ENCODE data around the gene BMAL2.
A peak's percentile ranks its signal among the peaks of the same experiment; 100 is the strongest.

The BMAL2 gene

DNA sequence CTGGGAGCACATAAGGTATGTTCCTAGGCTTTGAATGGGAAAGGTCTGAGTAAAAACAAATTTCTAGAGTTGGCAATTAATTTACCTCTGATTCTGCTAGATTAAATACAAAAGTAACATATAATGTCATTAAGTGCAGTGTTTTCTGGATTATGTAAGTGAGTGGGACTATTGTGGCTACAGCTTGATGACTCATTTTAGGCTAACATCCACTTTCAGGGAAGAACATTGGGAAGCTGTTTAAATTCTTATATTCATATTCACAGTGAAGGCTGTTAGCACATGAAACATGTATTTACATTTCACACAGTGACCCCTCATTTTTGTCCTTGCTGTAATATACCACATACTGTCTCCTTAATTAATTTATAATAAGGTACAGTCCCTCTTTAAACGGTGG is 13.2 kb upstream of the BMAL2 start:
- Histone ChIP-seq H3K27me3 (no peaks in the 10 kb centered on the region), H3K4me1 (no peaks in the 10 kb centered on the region), H3K36me3 (peaks cover 45% of the 10 kb centered on the region), H3K9me3 (no peaks in the 10 kb centered on the region), H3K4me2 (no peak overlapping the region), H3K27ac (no peak overlapping the region), H3K4me3 (no peak overlapping the region), H3K9ac (no peak overlapping the region), H4K20me1 (no peaks in the 10 kb centered on the region)
- TF ChIP-seq Cebpa-rat (IDR thresholded peaks at IDR 0.05) = no peak

DNA sequence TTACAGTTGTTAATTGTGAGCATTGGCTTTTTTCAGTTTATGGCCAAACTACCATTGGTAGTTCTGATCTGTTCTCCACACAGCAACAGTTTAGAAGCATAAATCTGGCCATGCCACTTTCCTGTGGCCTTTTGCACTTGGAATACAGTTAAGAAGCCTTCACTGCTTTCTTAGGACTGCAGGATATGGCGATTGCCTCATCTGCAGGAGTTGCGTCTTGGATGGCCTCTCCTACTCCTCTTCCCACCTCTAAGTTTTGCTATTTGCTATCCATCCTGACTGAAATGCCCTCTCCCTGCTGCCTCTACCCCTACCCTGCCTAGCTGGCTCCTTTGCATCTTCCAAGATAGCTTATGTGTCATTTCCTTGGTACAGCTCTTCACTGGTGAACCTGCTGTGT is 12.8 kb upstream of the BMAL2 start:
- Histone ChIP-seq H3K9me3 (no peaks in the 10 kb centered on the region), H3K27ac (no peak overlapping the region), H3K36me3 (peaks cover 42% of the 10 kb centered on the region), H3K27me3 (no peaks in the 10 kb centered on the region), H3K4me2 (no peak overlapping the region), H4K20me1 (no peaks in the 10 kb centered on the region), H3K9ac (no peak overlapping the region), H3K4me3 (no peak overlapping the region), H3K4me1 (no peaks in the 10 kb centered on the region)
- no peak for TF ChIP-seq Cebpa-rat (IDR thresholded peaks at IDR 0.05)

DNA sequence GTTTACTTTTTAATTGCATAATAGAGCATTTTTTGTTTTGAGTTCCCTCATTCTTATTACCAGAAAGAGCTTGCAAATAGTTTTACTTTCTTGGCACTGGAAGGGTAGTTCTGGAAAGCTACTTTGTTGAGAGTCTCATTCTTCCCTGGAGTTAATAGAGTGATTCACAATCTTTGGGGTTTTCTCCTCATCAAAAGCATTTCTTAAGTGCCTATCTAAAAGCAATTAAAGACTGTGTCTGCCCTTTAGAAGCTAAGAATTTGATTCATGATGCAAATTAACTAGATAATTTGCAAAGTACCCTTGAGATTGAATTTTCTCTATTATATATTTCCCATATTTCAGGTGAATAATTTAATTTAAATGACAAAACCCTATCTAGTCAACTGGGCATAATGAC is 8.1 kb upstream of the BMAL2 start:
- Histone ChIP-seq H3K36me3 (peaks cover 23% of the 10 kb centered on the region), H3K4me3 (no peak overlapping the region), H4K20me1 (no peaks in the 10 kb centered on the region), H3K27ac (no peak overlapping the region), H3K4me1 (no peaks in the 10 kb centered on the region), H3K4me2 (no peak overlapping the region), H3K9me3 (no peaks in the 10 kb centered on the region), H3K27me3 (no peaks in the 10 kb centered on the region), H3K9ac (no peak overlapping the region)
- no peak for TF ChIP-seq Cebpa-rat (IDR thresholded peaks at IDR 0.05)

DNA sequence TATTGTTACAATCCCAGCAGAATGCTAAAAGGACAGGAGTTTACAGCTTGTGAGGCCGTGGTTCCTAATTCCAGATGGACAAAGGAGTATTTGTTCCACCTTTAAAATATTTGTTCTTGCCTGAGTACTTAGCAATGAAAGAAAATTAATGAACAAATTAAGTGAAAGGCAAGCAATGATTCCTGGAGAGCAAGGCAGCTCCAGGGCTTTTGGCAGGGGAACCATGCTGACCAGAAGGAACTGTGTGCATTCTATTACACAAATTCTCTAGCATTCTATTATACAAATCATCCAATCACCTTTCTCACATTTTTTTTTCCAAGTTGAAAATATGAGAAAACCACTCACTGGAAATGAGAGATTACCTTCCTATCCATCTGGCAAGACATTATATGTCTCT is 1.8 kb upstream of the BMAL2 start:
- H3K27me3 ChIP-seq = peaks cover 51% of the 10 kb centered on the region
- peaks cover 9% of the 10 kb centered on the region for H3K4me1 ChIP-seq
- no peak overlapping the region for H3K27ac ChIP-seq
- H3K9me3 ChIP-seq = no peaks in the 10 kb centered on the region
- no peaks in the 10 kb centered on the region for H3K36me3 ChIP-seq
- no peak for TF ChIP-seq Cebpa-rat (IDR thresholded peaks at IDR 0.05)
- H3K9ac ChIP-seq = no peak overlapping the region
- 0 out of 2 replicates have a peak, but pooled peaks cover 8% of the 10 kb centered on the region for H4K20me1 ChIP-seq
- no peak overlapping the region for H3K4me3 ChIP-seq
- no peak overlapping the region for H3K4me2 ChIP-seq

DNA sequence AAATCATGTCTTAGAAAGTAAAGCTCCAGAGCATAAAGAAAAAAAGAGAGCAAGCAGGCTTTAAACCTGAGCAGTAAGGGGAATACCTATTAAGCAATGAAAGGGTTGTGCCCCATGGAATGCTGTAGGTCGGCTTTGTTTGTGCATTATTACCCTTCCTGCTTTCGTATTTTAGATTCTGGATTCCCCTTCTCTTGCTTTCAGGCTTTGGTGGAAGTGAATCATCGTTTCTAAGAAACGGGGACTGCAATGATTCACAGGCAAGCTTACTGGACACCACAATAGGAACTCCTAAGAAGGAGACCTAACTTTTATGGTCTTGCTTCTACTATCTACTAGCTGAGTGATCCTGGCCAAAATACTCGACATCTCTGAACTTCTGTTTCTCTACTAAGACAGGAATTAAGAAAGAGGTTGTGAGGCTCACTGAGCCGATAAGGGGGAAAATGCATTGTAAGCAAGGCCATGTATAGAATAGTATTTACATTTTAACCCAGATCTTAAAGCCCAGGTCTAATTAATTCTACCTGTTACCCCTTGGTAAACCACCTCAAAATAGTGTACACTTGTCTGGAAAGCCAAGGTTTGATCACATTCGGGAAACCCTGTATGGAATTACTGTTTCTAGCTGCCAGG is 1.2 kb upstream of the BMAL2 start:
- Histone ChIP-seq H3K4me1 (peaks cover 9% of the 10 kb centered on the region), H3K27me3 (peaks cover 55% of the 10 kb centered on the region), H3K9me3 (no peaks in the 10 kb centered on the region), H3K9ac (no peak overlapping the region), H3K4me3 (no peak overlapping the region), H4K20me1 (0 out of 2 replicates have a peak, but pooled peaks cover 8% of the 10 kb centered on the region), H3K4me2 (no peak overlapping the region), H3K27ac (no peak overlapping the region), H3K36me3 (no peaks in the 10 kb centered on the region)
- no peak for TF ChIP-seq Cebpa-rat (IDR thresholded peaks at IDR 0.05)

DNA sequence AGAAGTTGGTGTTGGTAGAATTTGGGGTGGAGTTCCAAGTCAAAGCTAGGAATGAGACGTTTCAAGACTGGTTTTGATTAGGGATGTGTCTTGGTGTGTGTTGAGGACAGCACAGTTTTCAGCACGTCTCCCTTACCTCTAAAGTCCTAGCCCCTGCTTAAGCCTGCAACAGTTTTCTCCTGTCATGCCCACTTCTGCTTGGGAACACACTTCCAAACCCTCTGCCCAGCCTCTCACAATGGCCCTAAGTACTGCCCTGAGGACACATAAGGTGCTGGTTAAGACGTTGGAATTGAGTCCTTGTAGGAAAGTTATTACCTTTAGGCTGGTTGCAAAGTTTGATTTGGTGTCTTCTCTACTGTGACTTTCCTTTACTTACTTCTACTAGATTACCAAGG is 710 bp upstream of the BMAL2 start:
- peaks cover 55% of the 10 kb centered on the region for H3K27me3 ChIP-seq
- H3K36me3 ChIP-seq = no peaks in the 10 kb centered on the region
- no peak overlapping the region for H3K4me2 ChIP-seq
- H3K9ac ChIP-seq = no peak overlapping the region
- H4K20me1 ChIP-seq = 0 out of 2 replicates have a peak, but pooled peaks cover 8% of the 10 kb centered on the region
- H3K4me3 ChIP-seq = no peak overlapping the region
- no peak overlapping the region for H3K27ac ChIP-seq
- no peaks in the 10 kb centered on the region for H3K9me3 ChIP-seq
- no peak for TF ChIP-seq Cebpa-rat (IDR thresholded peaks at IDR 0.05)
- peaks cover 9% of the 10 kb centered on the region for H3K4me1 ChIP-seq

DNA sequence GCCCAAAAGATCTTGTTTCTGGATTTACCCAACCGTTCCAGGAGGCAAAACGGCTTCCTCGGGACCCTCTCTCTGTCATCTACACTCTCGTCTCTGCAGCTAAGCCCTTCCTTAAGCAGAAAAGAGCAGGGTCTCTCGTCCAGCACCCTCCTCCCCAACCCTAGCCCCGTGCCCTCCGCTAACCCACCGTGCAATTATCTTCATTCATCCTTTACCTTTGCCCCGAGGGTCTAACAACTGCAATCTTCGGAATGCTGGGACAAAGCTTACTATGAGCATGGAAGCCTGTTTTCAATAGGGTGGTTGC is 276 bp upstream of the BMAL2 start:
- peak overlapping the region; percentile 82 for H3K4me3 ChIP-seq
- peaks cover 9% of the 10 kb centered on the region for H3K4me1 ChIP-seq
- no peak overlapping the region for H3K27ac ChIP-seq
- H3K27me3 ChIP-seq = peaks cover 55% of the 10 kb centered on the region
- peak overlapping the region; percentile 67; the same call in 1 of the 2 replicates for H3K9ac ChIP-seq
- H4K20me1 ChIP-seq = 0 out of 2 replicates have a peak, but pooled peaks cover 8% of the 10 kb centered on the region
- H3K9me3 ChIP-seq = no peaks in the 10 kb centered on the region
- peak overlapping the region; percentile 96 for H3K4me2 ChIP-seq
- no peaks in the 10 kb centered on the region for H3K36me3 ChIP-seq
- TF ChIP-seq Cebpa-rat (IDR thresholded peaks at IDR 0.05) = no peak

DNA sequence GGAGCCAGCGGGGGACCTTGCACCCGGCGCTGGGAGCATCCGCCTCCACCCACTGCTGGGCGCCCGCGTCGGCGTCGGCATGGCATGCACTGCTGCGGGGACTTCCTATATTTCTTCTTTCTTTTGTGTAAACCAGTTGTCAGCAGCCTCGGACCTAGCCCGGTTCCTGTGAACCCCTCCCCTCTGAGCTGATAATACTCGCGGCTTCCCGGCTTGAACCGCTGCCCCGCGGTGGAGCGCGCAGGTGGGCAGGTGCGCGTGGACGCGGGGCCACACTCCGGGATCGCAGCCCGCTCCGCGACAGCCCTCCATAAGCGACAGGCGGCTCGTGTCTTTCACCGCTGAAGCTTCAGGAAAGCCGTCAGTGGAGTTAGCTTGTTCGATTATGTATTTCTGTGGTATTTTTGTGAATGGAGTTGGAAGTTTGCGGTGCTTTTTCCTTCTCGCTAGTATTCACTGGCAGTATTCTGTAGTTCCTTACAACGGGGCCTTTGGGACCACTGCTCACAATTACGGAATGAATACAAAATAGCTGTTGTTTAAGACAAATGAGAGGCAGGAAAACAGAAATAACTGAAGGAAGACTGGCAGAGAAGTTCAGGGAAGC is 870 bp downstream of the BMAL2 start:
- no peak overlapping the region for H3K27ac ChIP-seq
- no peaks in the 10 kb centered on the region for H3K36me3 ChIP-seq
- H3K9ac ChIP-seq = peak overlapping the region; percentile 67
- H3K4me3 ChIP-seq = peak overlapping the region; percentile 82
- H3K27me3 ChIP-seq = peaks cover 55% of the 10 kb centered on the region
- no peaks in the 10 kb centered on the region for H3K9me3 ChIP-seq
- peaks cover 9% of the 10 kb centered on the region for H3K4me1 ChIP-seq
- TF ChIP-seq Cebpa-rat (IDR thresholded peaks at IDR 0.05) = no peak
- H3K4me2 ChIP-seq = peak overlapping the region; percentile 96
- 0 out of 2 replicates have a peak, but pooled peaks cover 8% of the 10 kb centered on the region for H4K20me1 ChIP-seq

DNA sequence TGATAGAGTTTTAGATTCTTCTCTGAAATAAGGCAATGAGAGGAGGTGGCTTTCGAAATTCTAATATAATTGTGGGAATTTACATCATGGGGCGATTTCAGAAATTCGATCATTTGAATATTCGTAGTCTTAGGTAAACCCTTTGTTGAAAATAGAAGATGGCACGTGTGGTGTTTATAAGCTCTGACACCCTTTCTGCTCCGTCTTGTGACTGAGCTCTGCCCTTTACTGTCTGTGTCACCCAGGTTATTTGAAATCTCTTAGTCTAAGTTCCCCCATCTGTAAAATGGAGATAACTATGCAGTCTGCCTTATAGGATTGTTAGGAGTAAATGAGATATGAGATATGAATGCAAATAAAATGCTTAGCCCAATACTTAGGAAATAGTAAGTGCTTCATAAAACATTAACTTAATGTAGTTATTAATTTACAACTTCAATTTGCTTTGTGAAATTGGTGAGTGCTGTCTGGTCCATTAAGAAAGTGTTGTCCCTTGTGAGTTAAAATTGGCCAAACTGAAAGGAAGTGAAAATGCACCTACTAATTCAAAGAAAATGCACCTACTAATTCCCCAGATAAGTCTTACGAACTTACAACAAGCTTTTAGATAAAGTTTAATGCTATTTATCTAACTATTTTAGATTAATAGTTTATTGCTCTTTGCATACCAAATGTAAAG is 1.5 kb downstream of the BMAL2 start:
- Histone ChIP-seq H3K36me3 (no peaks in the 10 kb centered on the region), H3K4me3 (peak overlapping the region; percentile 82; the same call in 1 of the 2 replicates), H3K4me2 (peak overlapping the region; percentile 96), H3K9me3 (no peaks in the 10 kb centered on the region), H3K9ac (no peak overlapping the region), H4K20me1 (0 out of 2 replicates have a peak, but pooled peaks cover 8% of the 10 kb centered on the region), H3K27ac (no peak overlapping the region), H3K4me1 (peaks cover 9% of the 10 kb centered on the region), H3K27me3 (peaks cover 55% of the 10 kb centered on the region)
- TF ChIP-seq Cebpa-rat (IDR thresholded peaks at IDR 0.05) = no peak

DNA sequence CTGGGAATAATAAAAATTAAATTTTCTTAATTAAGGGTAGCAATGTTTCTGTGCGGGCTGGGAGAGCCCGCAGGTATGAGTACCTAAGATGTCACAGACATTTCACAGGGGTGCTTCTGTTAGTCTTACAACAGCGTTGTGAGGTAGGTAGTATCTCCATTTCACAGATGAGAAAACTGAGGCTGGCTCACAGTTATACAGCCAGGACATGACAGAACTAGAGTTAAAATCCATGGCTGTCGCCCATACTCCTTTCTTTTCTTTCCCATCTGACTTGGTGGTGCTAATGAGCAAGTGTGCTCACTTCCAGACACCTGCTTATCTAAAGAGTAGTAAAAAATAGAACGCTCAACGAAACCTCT is 2.1 kb downstream of the BMAL2 start:
- H3K27ac ChIP-seq = no peak overlapping the region
- TF ChIP-seq Cebpa-rat (IDR thresholded peaks at IDR 0.05) = no peak
- no peak overlapping the region for H3K4me2 ChIP-seq

More for the DNA sequence above, 2.1 kb downstream of the BMAL2 start:
- no peaks in the 10 kb centered on the region for H3K36me3 ChIP-seq
- H3K9ac ChIP-seq = no peak overlapping the region
- H3K27me3 ChIP-seq = peaks cover 55% of the 10 kb centered on the region
- 0 out of 2 replicates have a peak, but pooled peaks cover 8% of the 10 kb centered on the region for H4K20me1 ChIP-seq
- H3K4me3 ChIP-seq = no peak overlapping the region
- peaks cover 9% of the 10 kb centered on the region for H3K4me1 ChIP-seq
- no peaks in the 10 kb centered on the region for H3K9me3 ChIP-seq
